GM19238 (cell line): Measurements from ENCODE around the gene TTC17.

Experiments used
- DNase-seq: peaks from one replicate; pipeline ENCODE4 v3.0.0; 2011; ENCODE audit warnings: low spot score; ENCODE audit not compliant: insufficient read length

The TTC17 gene

DNA sequence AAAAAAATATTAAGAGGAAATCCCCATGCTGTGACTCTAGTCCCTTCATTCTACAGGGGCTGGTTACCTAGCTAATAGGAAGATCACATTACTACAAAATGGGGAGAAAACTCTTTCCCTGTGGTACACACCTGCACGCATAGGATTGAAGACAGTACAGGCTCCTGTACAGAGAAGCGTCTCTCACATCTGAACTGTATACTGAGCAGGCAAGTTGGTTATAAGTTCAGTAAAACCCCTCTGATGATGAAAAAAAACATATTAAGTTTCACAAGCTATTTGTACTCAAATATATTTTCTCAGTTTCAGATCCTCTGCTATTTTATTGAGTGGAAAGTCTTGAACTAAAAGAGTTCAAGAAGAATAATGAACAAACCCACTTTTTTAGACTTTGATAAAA lies 164.9 kb downstream of the TTC17 start:
- DNase-seq, result no peak

DNA sequence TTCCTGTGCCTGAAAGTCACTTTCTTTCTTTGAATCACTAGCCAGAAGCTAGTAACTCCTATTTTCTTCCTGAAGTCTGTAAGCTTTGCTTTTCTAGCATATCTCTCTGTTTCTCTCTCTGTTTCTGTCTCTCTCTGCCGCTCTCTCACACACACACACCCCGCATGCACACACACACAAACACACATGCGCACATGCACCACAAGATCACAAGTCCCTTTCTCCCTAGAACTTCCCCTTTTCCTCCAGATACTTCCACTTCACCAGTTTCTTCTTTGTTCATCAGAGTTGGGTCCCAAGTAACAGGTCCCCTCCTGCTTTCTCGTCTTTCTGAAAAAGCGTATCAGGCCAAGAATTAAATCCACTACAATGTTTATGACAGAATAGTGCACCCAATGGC lies 173.3 kb downstream of the TTC17 start:
- no peak for DNase-seq

DNA sequence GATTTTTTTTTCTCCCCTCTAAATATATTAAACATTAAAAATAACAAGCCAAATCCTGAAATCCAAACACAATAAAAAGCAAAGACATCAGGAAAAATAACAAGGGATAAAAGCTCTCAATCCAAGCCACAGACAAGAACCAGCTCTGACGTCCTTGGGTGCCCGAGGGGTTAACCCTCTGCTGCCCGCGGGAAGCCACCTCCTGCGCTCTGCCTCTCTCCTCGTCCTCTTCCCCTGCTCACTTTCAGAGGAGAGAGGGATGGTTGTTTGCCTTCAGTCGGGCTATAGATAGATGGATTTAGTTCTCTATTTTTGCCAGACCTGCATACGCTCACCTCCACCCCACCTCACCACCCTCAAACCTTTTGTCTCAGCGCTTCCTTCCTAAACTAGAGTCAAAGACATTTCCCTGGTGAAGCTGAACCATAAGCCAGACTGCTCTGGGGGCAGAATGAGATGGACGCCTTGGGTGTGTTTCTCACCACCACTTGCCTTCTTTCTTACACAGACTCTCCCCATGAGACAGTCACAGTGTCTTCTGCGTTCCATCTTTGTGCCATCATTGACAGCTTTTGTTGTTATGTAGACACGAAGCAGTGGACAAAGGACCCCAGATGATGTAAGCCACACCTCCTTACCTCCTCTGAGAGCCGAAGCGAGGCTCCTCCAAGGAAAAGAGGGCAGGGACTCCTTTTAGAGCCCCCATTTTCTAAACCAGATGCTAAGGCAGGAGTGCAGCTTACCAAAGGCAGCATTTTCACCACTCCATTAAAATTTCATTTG lies 179.3 kb downstream of the TTC17 start:
- no peak for DNase-seq

DNA sequence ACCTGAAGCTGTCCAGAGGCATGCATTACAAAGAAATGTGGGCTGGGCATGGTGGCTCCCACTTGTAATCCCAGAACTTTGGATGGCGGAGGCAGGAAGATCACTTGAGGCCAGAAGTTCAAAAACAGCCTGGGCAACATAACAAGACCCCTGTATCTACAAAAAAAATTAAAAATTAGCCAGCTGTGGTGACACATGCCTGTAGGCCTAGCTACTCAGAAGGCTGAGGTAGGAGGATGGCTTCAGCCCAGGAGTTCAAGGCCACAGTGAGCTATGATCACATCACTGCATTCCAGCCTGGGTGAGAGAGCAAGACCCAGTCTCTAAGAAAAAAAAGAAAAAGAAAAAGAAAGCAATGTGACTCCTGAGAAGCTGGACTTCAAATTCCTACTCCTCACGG lies 183.3 kb downstream of the TTC17 start:
- DNase-seq, result no peak

DNA sequence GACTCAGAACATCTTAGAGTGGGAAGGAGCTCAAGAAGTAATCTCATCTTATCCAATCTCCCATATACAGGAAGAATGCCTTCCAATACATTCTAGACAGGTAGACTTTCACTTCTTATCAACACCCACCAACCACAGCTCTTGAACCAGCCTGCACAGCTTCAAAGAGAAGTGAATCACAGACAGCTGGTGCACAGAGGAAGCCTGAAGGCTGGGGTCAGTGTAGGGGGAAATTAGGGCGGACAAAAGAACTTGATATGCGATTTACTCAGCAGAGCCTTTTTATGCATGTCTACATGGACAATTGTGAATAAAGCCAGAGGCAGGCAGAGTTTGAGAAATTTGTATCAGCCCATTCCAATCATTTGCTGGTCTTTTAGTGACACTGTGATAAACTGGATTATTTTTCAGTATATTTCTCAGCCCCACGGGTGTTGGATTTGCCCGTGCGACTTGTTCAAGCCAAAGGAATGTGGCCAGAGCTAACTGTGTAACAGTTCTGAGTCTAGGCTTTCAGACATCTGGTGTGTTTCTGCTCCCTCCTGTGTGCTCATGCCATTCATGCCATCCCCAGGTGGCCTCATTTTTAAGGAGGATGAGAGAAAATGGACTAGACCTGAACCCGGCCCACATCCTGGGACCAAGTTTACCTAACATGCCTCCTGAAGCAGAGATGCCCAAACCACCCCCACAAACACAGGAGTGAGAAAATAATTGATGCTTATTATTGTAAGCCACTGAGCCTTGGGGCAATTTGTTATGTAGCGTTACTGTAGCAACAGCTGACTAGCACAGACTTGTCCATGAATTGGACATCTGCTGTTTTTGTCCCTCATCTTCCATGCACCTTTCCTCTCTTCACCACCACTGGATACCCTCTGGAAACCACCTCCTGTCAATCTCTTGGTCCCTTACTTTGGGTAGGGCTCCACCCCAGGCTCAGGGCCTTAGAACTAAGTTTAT lies 184.3 kb downstream of the TTC17 start:
- DNase-seq, result no peak
